ENCODE results near the gene SOS2. TPM values are rescaled to one million over a fixed set of nuclear protein-coding genes. Genes with fewer than 3 reads are reported as not detected.

Gene SOS2
- polyA plus RNA-seq (2013, experiment 1 of 2): 8.5 TPM
- 10.8 TPM for polyA plus RNA-seq (2013, experiment 2 of 2)

DNA sequence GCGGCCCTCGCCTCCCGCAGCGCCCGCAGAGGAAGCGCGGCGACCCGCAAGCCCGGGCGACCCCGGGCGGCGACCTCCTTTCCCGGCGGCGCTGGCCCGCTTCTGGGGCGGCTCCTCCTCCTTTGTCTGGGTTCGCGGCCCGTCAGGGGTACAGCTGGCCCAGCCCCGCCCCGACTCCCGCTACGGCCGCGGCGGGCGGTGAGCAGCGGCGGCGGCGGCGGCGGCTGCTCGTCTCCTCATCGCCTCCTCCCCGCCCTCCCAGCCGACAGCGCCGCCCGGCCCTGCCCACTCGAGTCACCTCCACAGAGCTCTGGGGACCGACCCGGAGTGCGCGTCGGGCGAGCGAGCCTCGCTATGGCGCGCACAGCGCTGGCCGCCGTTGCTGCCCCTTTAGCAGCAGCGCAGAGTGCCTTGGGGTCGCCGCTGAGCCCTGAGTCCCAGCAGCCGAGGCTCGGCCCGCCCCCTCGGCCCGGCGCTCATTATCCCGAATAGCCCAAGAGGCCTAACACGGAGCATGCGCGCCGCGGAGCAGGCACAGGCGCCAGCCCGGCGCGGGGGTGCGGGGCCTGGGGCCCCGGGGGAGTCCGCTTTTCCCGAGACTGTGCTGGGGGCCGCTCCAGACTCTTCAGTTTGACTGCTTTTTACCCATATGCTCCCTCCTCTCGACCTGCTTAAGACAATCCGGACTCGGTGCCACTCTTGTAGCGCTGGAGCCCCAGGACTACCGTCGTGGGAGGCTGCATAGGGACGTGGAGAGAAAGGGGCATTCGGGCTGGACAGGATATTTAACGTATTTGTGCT lies at the start of gene SOS2:
Gene SOS2, minus strand, starts transcription at position 104 of the 801 bp plus-strand sequence. CDS start 295 bp downstream, outside the sequence.
- peak within 1 kb of the TSS; percentile 86 for H3K27ac ChIP-seq (ENCODE audit: low read depth, low read length)
- no peaks in the 10 kb centered on the region for H3K36me3 ChIP-seq (ENCODE audit: insufficient read depth, low read length)
- peaks cover 8% of the 10 kb centered on the region; the same call in 1 of the 2 replicates for H3K27me3 ChIP-seq (ENCODE audit: insufficient read depth, low read length)
- peak within 1 kb of the TSS; percentile 96 for H3K4me3 ChIP-seq (ENCODE audit: low read length)
- H3K9ac ChIP-seq (ENCODE audit: low read depth, low read length): peak within 1 kb of the TSS; percentile 81
- H3K9me3 ChIP-seq (ENCODE audit: insufficient read depth, low read depth, low read length): peaks cover 6% of the 10 kb centered on the region; the same call in 1 of the 2 replicates
- under 1% methylated on average over 90 of the region's 90 CpGs for WGBS
- H3K4me1 ChIP-seq (ENCODE audit: insufficient read depth, low read length): peaks cover 11% of the 10 kb centered on the region; the same call in 1 of the 2 replicates

DNA sequence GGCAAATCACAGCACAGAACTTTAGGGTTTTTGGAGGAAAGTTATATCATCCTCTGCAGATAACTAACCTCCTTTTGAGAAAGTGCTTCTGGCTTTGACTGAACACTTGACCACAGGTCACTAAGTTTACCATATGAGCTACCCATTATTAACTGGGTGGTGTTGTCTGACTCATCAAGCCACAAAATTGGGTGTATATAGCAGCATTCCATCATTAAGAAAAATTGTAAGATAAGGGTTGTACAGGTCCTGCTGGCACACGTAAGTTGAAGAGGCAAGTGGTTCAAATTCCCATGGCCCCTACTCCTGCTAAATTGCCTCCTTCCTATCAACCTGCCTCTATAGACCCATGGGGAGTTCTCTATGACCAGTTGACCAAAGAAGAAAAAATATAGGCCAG lies 41.1 kb upstream of the SOS2 start:
- 89% methylated on average over 1 of the region's 1 CpG for WGBS
- no peak overlapping the region for H3K27ac ChIP-seq (ENCODE audit: low read depth, low read length)
- no peaks in the 10 kb centered on the region for H3K27me3 ChIP-seq (ENCODE audit: insufficient read depth, low read length)
- peaks cover 19% of the 10 kb centered on the region for H3K36me3 ChIP-seq (ENCODE audit: insufficient read depth, low read length)
- H3K9me3 ChIP-seq (ENCODE audit: insufficient read depth, low read depth, low read length): no peaks in the 10 kb centered on the region
- no peaks in the 10 kb centered on the region for H3K4me1 ChIP-seq (ENCODE audit: insufficient read depth, low read length)
- H3K4me3 ChIP-seq (ENCODE audit: low read length): no peak overlapping the region
- H3K9ac ChIP-seq (ENCODE audit: low read depth, low read length): no peak overlapping the region

DNA sequence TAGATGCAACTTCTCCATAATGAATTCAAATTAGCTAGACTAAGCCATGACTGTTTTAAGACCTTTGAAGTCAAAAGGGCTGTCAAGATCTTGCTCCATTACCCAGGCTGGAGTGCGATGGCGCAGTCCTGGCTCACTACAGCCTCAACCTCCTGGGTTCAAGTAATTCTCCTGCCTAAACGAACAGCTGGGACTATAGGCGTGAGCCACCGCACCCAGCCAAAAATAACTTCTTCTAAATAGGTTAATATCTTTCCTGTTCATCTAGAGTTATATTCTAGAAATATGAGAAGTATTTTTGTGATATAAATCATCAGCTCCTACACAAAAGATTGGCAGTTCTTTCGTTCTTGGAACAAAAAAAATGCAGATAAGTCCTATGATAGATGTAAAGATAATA lies 39.6 kb upstream of the SOS2 start:
- Histone ChIP-seq H3K36me3 (ENCODE audit: insufficient read depth, low read length) (peaks cover 25% of the 10 kb centered on the region), H3K27ac (ENCODE audit: low read depth, low read length) (no peak overlapping the region), H3K4me3 (ENCODE audit: low read length) (no peak overlapping the region), H3K27me3 (ENCODE audit: insufficient read depth, low read length) (no peaks in the 10 kb centered on the region), H3K9ac (ENCODE audit: low read depth, low read length) (no peak overlapping the region), H3K9me3 (ENCODE audit: insufficient read depth, low read depth, low read length) (no peaks in the 10 kb centered on the region), H3K4me1 (ENCODE audit: insufficient read depth, low read length) (no peaks in the 10 kb centered on the region)
- WGBS: 95% methylated on average over 5 of the region's 6 CpGs

DNA sequence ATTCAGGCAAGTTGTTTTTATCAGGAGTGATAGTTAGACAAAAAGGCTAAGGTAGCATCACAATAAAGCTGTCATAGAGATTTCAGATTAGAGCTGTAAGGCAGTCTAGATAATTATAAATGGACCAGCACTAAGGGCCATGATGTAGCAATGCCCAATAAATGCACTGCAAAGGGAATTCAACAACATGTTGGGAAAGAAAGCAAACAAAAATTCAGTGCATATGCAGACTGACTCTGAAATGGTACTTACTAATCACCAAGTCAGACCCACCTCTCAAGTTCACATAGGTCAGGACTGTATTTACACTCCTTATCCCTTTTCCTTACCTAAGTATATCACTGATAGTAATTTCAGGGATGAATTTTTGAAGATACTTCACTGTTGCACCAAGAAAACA lies 33.7 kb upstream of the SOS2 start:
- Histone ChIP-seq H3K4me3 (ENCODE audit: low read length) (no peak overlapping the region), H3K9me3 (ENCODE audit: insufficient read depth, low read depth, low read length) (no peaks in the 10 kb centered on the region), H3K4me1 (ENCODE audit: insufficient read depth, low read length) (no peaks in the 10 kb centered on the region), H3K36me3 (ENCODE audit: insufficient read depth, low read length) (peaks cover 56% of the 10 kb centered on the region), H3K27me3 (ENCODE audit: insufficient read depth, low read length) (no peaks in the 10 kb centered on the region), H3K9ac (ENCODE audit: low read depth, low read length) (no peak overlapping the region), H3K27ac (ENCODE audit: low read depth, low read length) (no peak overlapping the region)

DNA sequence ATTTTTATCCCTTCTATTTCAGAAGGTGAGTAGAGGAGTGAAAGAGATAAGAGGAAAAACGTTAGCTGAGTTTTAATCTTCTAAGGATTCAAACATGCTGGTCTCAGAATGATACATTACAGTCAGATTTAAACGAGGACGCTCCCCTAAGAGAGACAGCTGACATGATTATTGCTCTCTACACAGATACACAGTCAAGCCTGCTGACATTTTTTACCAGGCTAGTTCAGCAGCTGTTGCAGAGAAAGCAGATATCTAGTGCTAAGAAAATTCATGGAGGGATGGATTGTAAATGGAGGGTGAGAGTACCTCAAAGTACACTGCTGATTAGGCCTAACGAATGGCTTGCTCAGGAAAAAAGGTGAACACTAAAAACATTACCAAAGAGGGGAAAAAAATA lies 31.9 kb upstream of the SOS2 start:
- Histone ChIP-seq H3K36me3 (ENCODE audit: insufficient read depth, low read length) (peaks cover 45% of the 10 kb centered on the region), H3K27me3 (ENCODE audit: insufficient read depth, low read length) (no peaks in the 10 kb centered on the region), H3K27ac (ENCODE audit: low read depth, low read length) (no peak overlapping the region), H3K4me1 (ENCODE audit: insufficient read depth, low read length) (no peaks in the 10 kb centered on the region), H3K9me3 (ENCODE audit: insufficient read depth, low read depth, low read length) (no peaks in the 10 kb centered on the region), H3K4me3 (ENCODE audit: low read length) (no peak overlapping the region), H3K9ac (ENCODE audit: low read depth, low read length) (no peak overlapping the region)
- 92% methylated on average over 4 of the region's 4 CpGs for WGBS

DNA sequence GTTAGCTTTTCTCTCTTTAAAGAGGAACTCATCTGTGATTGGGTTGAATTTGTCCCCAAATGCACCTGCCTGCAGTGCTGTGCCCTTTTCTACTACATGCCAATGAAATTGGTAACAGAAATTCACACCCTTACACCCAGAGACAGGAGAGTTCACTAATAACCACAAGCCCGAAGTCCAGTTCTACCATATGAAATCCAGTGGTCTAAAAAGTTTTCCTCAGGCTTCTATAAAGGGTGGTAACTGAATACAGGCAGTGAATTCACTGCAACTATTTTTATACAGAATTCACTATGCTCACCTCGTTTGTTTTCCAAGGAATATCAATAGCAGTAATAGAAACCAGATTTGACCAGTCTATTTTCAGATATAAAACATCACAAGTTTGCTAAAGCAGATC lies 31.5 kb upstream of the SOS2 start:
- no peak overlapping the region for H3K9ac ChIP-seq (ENCODE audit: low read depth, low read length)
- WGBS: 82% methylated on average over 2 of the region's 2 CpGs
- no peaks in the 10 kb centered on the region for H3K9me3 ChIP-seq (ENCODE audit: insufficient read depth, low read depth, low read length)
- H3K4me3 ChIP-seq (ENCODE audit: low read length): no peak overlapping the region
- H3K27me3 ChIP-seq (ENCODE audit: insufficient read depth, low read length): no peaks in the 10 kb centered on the region
- H3K36me3 ChIP-seq (ENCODE audit: insufficient read depth, low read length): peaks cover 40% of the 10 kb centered on the region
- no peak overlapping the region for H3K27ac ChIP-seq (ENCODE audit: low read depth, low read length)
- H3K4me1 ChIP-seq (ENCODE audit: insufficient read depth, low read length): no peaks in the 10 kb centered on the region

DNA sequence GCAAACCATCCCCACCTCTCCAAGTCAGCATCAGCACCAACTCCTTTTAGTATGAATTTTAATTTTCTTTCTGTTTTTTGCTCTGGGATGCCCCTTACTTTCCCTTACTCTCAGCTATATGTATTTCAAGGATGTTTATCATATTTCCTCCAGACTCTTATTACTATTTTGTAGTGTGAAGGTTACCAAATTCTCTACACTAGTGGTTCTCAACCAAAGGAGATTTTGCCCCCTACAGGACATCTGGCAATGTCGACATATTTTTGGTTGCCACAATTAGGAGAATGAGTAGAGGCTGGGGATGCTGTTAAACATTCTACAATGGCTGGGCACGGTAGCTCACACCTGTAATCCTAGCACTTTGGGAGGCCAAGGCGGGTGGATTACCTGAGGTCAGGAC lies 29.1 kb upstream of the SOS2 start:
- no peaks in the 10 kb centered on the region for H3K27me3 ChIP-seq (ENCODE audit: insufficient read depth, low read length)
- no peak overlapping the region for H3K4me3 ChIP-seq (ENCODE audit: low read length)
- H3K27ac ChIP-seq (ENCODE audit: low read depth, low read length): no peak overlapping the region
- H3K9ac ChIP-seq (ENCODE audit: low read depth, low read length): no peak overlapping the region
- 52% methylated on average over 3 of the region's 3 CpGs for WGBS
- H3K9me3 ChIP-seq (ENCODE audit: insufficient read depth, low read depth, low read length): no peaks in the 10 kb centered on the region
- peaks cover 28% of the 10 kb centered on the region for H3K36me3 ChIP-seq (ENCODE audit: insufficient read depth, low read length)
- H3K4me1 ChIP-seq (ENCODE audit: insufficient read depth, low read length): no peaks in the 10 kb centered on the region

DNA sequence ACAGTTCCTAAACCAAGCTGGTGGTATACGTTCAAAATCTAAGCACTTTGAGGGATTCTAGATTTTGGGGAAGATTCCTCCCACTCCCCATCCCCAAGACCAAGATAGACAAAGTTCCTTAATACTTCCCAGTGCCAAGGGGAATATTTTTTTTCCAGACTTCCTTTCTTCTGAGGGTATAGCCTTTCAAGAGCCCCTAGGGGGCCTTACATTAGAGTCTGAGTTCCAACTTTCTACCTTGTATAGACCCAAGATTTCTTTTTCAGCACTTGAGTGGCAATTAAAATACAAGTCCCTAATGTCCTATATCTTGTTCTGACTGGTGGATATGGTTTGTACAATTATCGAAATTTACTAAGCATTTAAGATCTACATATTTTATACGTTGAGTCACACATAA lies 28.7 kb upstream of the SOS2 start:
- Histone ChIP-seq H3K4me3 (ENCODE audit: low read length) (no peak overlapping the region), H3K36me3 (ENCODE audit: insufficient read depth, low read length) (peaks cover 24% of the 10 kb centered on the region), H3K27me3 (ENCODE audit: insufficient read depth, low read length) (no peaks in the 10 kb centered on the region), H3K9ac (ENCODE audit: low read depth, low read length) (no peak overlapping the region), H3K9me3 (ENCODE audit: insufficient read depth, low read depth, low read length) (no peaks in the 10 kb centered on the region), H3K27ac (ENCODE audit: low read depth, low read length) (no peak overlapping the region), H3K4me1 (ENCODE audit: insufficient read depth, low read length) (no peaks in the 10 kb centered on the region)
- 87% methylated on average over 3 of the region's 3 CpGs for WGBS

DNA sequence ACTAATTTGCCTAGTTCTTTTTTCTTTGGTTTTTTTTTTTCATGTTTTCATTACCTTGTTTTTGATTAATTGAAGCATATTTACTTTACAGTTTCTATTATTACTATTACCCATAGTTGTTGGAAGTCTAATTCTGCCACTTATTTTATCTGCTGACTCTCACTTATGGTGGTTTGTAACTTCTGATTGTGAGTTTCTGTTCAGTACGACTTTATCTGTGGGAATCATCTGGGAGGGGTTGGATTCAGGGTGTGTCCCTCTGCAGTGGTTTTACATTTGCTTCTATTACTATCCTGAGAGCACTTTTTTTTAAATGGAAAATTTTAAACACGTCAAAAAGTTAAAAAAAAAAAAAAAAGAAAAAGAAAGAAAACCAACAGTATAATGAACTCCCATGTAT lies 26.4 kb upstream of the SOS2 start:
- Histone ChIP-seq H3K9me3 (ENCODE audit: insufficient read depth, low read depth, low read length) (no peaks in the 10 kb centered on the region), H3K9ac (ENCODE audit: low read depth, low read length) (no peak overlapping the region), H3K4me1 (ENCODE audit: insufficient read depth, low read length) (no peaks in the 10 kb centered on the region), H3K4me3 (ENCODE audit: low read length) (no peak overlapping the region), H3K27ac (ENCODE audit: low read depth, low read length) (no peak overlapping the region), H3K27me3 (ENCODE audit: insufficient read depth, low read length) (no peaks in the 10 kb centered on the region), H3K36me3 (ENCODE audit: insufficient read depth, low read length) (peaks cover 21% of the 10 kb centered on the region)
- 85% methylated on average over 1 of the region's 2 CpGs for WGBS

DNA sequence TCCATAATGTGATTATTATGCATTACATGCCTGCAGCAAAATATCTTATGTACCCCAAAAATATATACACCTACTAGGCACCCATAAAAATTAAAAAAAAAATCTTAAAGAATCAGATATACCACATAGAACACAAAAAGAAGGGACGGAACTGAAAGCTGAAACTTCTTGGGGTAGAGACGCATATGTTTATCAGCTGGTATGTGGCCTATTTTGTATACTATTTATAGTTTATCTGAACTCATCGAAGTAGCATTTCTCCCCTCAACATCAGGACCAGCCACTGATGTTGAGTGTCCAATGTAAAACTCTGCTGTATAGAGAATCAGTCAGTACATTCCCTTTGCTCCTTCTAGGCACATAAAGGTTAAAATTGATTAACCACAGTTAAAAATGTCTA lies 22.9 kb upstream of the SOS2 start:
- Histone ChIP-seq H3K4me1 (ENCODE audit: insufficient read depth, low read length) (no peaks in the 10 kb centered on the region), H3K36me3 (ENCODE audit: insufficient read depth, low read length) (peaks cover 12% of the 10 kb centered on the region), H3K4me3 (ENCODE audit: low read length) (no peak overlapping the region), H3K9me3 (ENCODE audit: insufficient read depth, low read depth, low read length) (no peaks in the 10 kb centered on the region), H3K27ac (ENCODE audit: low read depth, low read length) (no peak overlapping the region), H3K9ac (ENCODE audit: low read depth, low read length) (no peak overlapping the region), H3K27me3 (ENCODE audit: insufficient read depth, low read length) (no peaks in the 10 kb centered on the region)
- whole genome bisulfite sequencing: 100% methylated on average over 1 of the region's 3 CpGs

DNA sequence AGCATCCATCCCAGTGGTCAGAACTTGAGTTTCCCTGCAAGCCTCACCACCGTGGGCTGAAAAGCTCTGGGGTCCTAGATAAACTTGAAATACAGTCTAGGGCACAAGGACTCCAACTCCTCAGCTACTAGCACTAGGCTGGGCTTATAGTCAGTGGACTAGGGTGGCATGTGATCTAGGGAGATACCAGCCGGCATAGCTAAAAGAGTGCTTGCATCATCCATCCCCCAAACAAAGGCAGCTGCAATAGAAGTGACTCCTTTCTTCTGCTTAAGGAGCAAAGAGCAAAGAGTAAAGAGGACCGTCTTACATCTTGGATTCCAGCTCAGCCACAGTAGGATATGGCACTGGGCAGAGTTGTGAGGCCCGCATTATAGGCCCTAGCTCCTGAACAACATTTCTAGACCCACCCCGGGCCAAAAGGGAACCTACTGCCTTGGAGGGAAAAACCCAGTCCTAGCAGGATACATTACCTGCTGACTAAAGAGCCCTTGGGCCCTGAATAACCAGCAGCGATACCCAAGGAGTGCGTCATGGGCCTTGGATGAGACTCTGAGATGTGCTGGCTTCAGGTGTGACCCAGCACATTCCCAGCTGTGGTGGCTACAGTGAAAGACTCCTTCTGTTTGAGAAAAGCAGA lies 17.9 kb upstream of the SOS2 start:
- H3K9me3 ChIP-seq (ENCODE audit: insufficient read depth, low read depth, low read length): no peaks in the 10 kb centered on the region
- no peak overlapping the region for H3K27ac ChIP-seq (ENCODE audit: low read depth, low read length)
- H3K36me3 ChIP-seq (ENCODE audit: insufficient read depth, low read length): peaks cover 34% of the 10 kb centered on the region
- WGBS: 88% methylated on average over 7 of the region's 7 CpGs
- H3K4me3 ChIP-seq (ENCODE audit: low read length): no peak overlapping the region
- H3K4me1 ChIP-seq (ENCODE audit: insufficient read depth, low read length): no peaks in the 10 kb centered on the region
- H3K9ac ChIP-seq (ENCODE audit: low read depth, low read length): no peak overlapping the region
- H3K27me3 ChIP-seq (ENCODE audit: insufficient read depth, low read length): no peaks in the 10 kb centered on the region

Measured in HUES64 (cell line).